PC-3 (cell line): ENCODE data around the gene THSD7A.

Experiments used
- EZH2 ChIP-seq: fragments of 300-600 bp; sonication (generic); IDR thresholded peaks from one replicate; pipeline ENCODE4 v1.6.1; 2017; ENCODE audit warnings: antibody characterized with exemption, mild to moderate bottlenecking, low read length; ENCODE audit not compliant: unreplicated experiment
- TF ChIP-seq, protein P1 (sequence below): fragments of 300-600 bp; sonication (generic); conservative IDR thresholded peaks from 2 replicates; pipeline ENCODE4 v1.5.1; 2017; ENCODE audit warnings: antibody characterized with exemption, low read depth, mild to moderate bottlenecking, low read length

DNA sequence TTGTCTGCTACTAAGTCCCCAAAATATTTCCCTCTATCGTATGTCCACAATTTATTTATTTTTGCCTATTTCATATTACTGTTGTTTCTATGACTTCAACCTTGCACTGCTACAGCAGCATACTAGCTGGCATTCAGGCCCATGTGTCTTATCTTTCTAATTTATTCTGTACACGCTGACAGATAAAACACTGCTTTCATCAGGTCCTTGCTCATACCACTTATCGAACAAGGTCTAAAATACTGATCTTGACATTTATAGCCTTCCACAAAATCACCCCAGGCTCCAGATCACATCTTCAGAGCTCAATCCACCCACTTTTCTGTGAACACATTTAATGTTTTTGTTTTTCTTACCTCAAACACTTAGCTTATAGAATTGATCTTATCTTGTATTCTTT, 374.6 kb downstream of the THSD7A start:
- TF ChIP-seq, protein P1, sequence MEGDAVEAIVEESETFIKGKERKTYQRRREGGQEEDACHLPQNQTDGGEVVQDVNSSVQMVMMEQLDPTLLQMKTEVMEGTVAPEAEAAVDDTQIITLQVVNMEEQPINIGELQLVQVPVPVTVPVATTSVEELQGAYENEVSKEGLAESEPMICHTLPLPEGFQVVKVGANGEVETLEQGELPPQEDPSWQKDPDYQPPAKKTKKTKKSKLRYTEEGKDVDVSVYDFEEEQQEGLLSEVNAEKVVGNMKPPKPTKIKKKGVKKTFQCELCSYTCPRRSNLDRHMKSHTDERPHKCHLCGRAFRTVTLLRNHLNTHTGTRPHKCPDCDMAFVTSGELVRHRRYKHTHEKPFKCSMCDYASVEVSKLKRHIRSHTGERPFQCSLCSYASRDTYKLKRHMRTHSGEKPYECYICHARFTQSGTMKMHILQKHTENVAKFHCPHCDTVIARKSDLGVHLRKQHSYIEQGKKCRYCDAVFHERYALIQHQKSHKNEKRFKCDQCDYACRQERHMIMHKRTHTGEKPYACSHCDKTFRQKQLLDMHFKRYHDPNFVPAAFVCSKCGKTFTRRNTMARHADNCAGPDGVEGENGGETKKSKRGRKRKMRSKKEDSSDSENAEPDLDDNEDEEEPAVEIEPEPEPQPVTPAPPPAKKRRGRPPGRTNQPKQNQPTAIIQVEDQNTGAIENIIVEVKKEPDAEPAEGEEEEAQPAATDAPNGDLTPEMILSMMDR, result no peak
- no peak for TF ChIP-seq EZH2
